Measurements from ENCODE around the gene DDB1. TPM values are rescaled to one million over a fixed set of nuclear protein-coding genes. Genes with fewer than 3 reads are reported as not detected.

Gene DDB1
- 10 to 100 TPM; 51.3 to 78.7 TPM for polyA plus RNA-seq

- 0 to 1% methylated on average over 71 to 81 of the region's 81 CpGs for WGBS, 2 donors
- Histone ChIP-seq H3K4me1 (ENCODE audit: control insufficient read depth in 2 of 2, insufficient read depth in 2 of 2, low read length in 1 of 2) (peaks cover 3 to 9% of the 10 kb centered on the region in 2 donors), H3K4me3 (ENCODE audit: low read depth in 1 of 2, low read length in 2 of 2) (peak within 1 kb of the TSS; percentile 77 to 92), H3K9me3 (ENCODE audit: control insufficient read depth in 2 of 2, insufficient read depth in 1 of 2, low read depth in 1 of 2, low read length in 1 of 2) (no peaks in the 10 kb centered on the region), H3K27ac (ENCODE audit: low read depth in 2 of 2, low read length in 1 of 2) (peak within 1 kb of the TSS; percentile 89 to 95), H3K36me3 (ENCODE audit: control insufficient read depth in 2 of 2, insufficient read depth in 2 of 2, low read length in 1 of 2) (peaks cover 2 to 11% of the 10 kb centered on the region in 2 donors), H3K27me3 (ENCODE audit: control insufficient read depth in 1 of 2, insufficient read depth in 2 of 2, low read length in 2 of 2) (no peaks in the 10 kb centered on the region)
These were observed at the start of gene DDB1, which contains the start of gene TKFC for GRCh38 chr11:61332797-61333549. DDB1 (minus strand) TSS chr11:61333105; CDS start chr11:61332968, 137 bp downstream. TKFC (plus strand) TSS chr11:61333228; CDS start chr11:61334729, 1,501 bp downstream.

DNA sequence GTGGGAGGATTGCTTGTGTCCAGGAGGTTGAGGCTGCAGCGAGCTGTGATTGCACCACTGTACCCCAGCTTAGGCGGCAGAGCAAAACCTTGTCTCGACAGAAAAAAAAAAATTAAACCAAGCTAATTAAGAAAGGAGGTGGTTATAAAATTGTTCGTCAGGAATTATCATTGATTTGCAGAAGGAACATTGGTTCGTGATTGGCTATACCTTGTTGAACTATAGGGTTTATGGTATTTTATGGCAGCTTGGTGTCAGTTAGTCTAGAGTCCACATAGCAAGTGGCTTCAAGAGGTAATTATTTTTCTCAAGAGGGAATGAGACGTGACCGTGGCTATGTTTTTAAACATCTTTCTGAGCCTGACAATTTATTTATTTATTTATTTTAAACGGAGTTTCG is 48.0 kb upstream of the DDB1 start:
- no peak overlapping the region for H3K27ac ChIP-seq (ENCODE audit: low read depth in 2 of 2, low read length in 1 of 2)
- 83 to 93% methylated on average over 9 of the region's 9 CpGs for WGBS, 2 donors

GRCh38 chr11:61378713-61379313 is 45.9 kb upstream of the DDB1 start:
- Histone ChIP-seq H3K4me1 (ENCODE audit: control insufficient read depth in 2 of 2, insufficient read depth in 2 of 2, low read length in 1 of 2) (no peaks in the 10 kb centered on the region), H3K9me3 (ENCODE audit: control insufficient read depth in 2 of 2, insufficient read depth in 1 of 2, low read depth in 1 of 2, low read length in 1 of 2) (no peaks in the 10 kb centered on the region), H3K4me3 (ENCODE audit: low read depth in 1 of 2, low read length in 2 of 2) (no peak overlapping the region), H3K27ac (ENCODE audit: low read depth in 2 of 2, low read length in 1 of 2) (peak overlapping the region; percentile 61 to 65), H3K36me3 (ENCODE audit: control insufficient read depth in 2 of 2, insufficient read depth in 2 of 2, low read length in 1 of 2) (no peaks in the 10 kb centered on the region), H3K27me3 (ENCODE audit: control insufficient read depth in 1 of 2, insufficient read depth in 2 of 2, low read length in 2 of 2) (no peaks in the 10 kb centered on the region)
- 49 to 66% methylated on average over 5 of the region's 5 CpGs for WGBS, 2 donors

More for the DNA sequence above, 48.0 kb upstream of the DDB1 start:
- no peak overlapping the region for H3K4me3 ChIP-seq (ENCODE audit: low read depth in 1 of 2, low read length in 2 of 2)
- H3K27me3 ChIP-seq (ENCODE audit: control insufficient read depth in 1 of 2, insufficient read depth in 2 of 2, low read length in 2 of 2): no peaks in the 10 kb centered on the region
- peaks cover 0 to 8% of the 10 kb centered on the region in 2 donors for H3K4me1 ChIP-seq (ENCODE audit: control insufficient read depth in 2 of 2, insufficient read depth in 2 of 2, low read length in 1 of 2)
- H3K9me3 ChIP-seq (ENCODE audit: control insufficient read depth in 2 of 2, insufficient read depth in 1 of 2, low read depth in 1 of 2, low read length in 1 of 2): no peaks in the 10 kb centered on the region
- no peaks in the 10 kb centered on the region for H3K36me3 ChIP-seq (ENCODE audit: control insufficient read depth in 2 of 2, insufficient read depth in 2 of 2, low read length in 1 of 2)

- Histone ChIP-seq H3K36me3 (ENCODE audit: control insufficient read depth in 2 of 2, insufficient read depth in 2 of 2, low read length in 1 of 2) (no peaks in the 10 kb centered on the region), H3K27ac (ENCODE audit: low read depth in 2 of 2, low read length in 1 of 2) (no peak overlapping the region), H3K4me1 (ENCODE audit: control insufficient read depth in 2 of 2, insufficient read depth in 2 of 2, low read length in 1 of 2) (no peaks in the 10 kb centered on the region), H3K27me3 (ENCODE audit: control insufficient read depth in 1 of 2, insufficient read depth in 2 of 2, low read length in 2 of 2) (no peaks in the 10 kb centered on the region), H3K9me3 (ENCODE audit: control insufficient read depth in 2 of 2, insufficient read depth in 1 of 2, low read depth in 1 of 2, low read length in 1 of 2) (no peaks in the 10 kb centered on the region), H3K4me3 (ENCODE audit: low read depth in 1 of 2, low read length in 2 of 2) (no peak overlapping the region)
- WGBS, 2 donors: 68 to 83% methylated on average over 6 of the region's 6 CpGs
These were observed 44.7 kb upstream of the DDB1 start for GRCh38 chr11:61377461-61378160.

DNA sequence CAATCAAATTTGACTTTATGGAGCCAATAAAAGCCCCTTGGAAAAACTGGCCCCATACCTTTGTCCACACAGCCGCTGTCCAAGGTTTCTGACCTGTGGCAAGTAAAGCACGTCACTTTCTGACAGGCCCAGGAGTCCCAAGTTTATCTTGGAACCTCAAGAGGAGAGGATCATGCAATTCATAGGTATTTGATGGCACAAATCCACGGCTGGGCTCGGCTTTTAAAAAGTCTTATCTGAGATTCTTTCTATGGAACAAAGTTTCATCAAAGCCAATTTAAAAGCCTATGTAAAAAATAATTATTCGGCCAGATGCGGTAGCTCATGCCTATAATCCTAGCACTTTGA is 42.8 kb upstream of the DDB1 start:
- WGBS, 2 donors: 59 to 69% methylated on average over 6 of the region's 6 CpGs
- no peak overlapping the region for H3K27ac ChIP-seq (ENCODE audit: low read depth in 2 of 2, low read length in 1 of 2)
- H3K4me3 ChIP-seq (ENCODE audit: low read depth in 1 of 2, low read length in 2 of 2): no peak overlapping the region
- no peaks in the 10 kb centered on the region for H3K27me3 ChIP-seq (ENCODE audit: control insufficient read depth in 1 of 2, insufficient read depth in 2 of 2, low read length in 2 of 2)
- no peaks in the 10 kb centered on the region for H3K9me3 ChIP-seq (ENCODE audit: control insufficient read depth in 2 of 2, insufficient read depth in 1 of 2, low read depth in 1 of 2, low read length in 1 of 2)
- no peaks in the 10 kb centered on the region for H3K4me1 ChIP-seq (ENCODE audit: control insufficient read depth in 2 of 2, insufficient read depth in 2 of 2, low read length in 1 of 2)
- no peaks in the 10 kb centered on the region for H3K36me3 ChIP-seq (ENCODE audit: control insufficient read depth in 2 of 2, insufficient read depth in 2 of 2, low read length in 1 of 2)

DNA sequence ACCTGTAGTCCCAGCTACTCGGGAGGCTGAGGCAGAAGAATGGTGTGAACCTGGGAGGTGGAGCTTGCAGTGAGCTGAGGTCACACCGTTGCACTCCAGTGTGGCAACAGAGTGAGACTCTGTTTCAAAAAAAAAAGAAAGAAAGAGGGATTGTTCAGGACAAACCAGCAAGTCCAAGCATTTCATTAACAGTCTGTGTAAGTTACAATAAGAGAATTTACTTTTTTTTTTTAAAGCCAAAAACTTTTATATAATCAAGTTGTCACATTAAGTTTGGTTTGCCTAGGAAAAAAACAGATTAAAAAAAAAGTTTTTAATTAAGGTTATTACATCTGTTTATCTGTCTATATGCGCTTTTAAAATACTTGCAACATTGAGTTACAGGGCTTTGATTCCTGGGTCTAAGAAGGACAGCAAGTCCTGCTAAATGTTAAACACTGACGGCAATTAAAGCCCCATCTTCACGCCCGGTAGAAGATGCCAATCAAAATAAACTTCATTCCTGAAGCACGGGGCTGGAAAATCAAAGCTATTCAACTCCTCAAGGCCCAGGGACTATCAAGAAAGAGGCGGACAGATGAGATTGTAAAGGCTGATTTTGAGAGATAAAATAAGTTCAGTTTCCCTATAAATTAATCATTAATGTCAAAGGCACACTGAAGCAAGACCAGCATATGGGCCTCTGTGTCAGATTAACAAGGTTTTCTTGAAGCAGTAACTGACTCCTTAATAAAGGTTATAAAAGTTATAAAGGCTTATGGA is 39.9 kb upstream of the DDB1 start:
- Histone ChIP-seq H3K36me3 (ENCODE audit: control insufficient read depth in 2 of 2, insufficient read depth in 2 of 2, low read length in 1 of 2) (peaks cover 0 to 5% of the 10 kb centered on the region in 2 donors), H3K27me3 (ENCODE audit: control insufficient read depth in 1 of 2, insufficient read depth in 2 of 2, low read length in 2 of 2) (no peaks in the 10 kb centered on the region), H3K9me3 (ENCODE audit: control insufficient read depth in 2 of 2, insufficient read depth in 1 of 2, low read depth in 1 of 2, low read length in 1 of 2) (no peaks in the 10 kb centered on the region), H3K4me1 (ENCODE audit: control insufficient read depth in 2 of 2, insufficient read depth in 2 of 2, low read length in 1 of 2) (peaks cover 2 to 8% of the 10 kb centered on the region in 2 donors), H3K27ac (ENCODE audit: low read depth in 2 of 2, low read length in 1 of 2) (no peak overlapping the region), H3K4me3 (ENCODE audit: low read depth in 1 of 2, low read length in 2 of 2) (no peak overlapping the region)
- 81 to 86% methylated on average over 8 of the region's 8 CpGs for WGBS, 2 donors

DNA sequence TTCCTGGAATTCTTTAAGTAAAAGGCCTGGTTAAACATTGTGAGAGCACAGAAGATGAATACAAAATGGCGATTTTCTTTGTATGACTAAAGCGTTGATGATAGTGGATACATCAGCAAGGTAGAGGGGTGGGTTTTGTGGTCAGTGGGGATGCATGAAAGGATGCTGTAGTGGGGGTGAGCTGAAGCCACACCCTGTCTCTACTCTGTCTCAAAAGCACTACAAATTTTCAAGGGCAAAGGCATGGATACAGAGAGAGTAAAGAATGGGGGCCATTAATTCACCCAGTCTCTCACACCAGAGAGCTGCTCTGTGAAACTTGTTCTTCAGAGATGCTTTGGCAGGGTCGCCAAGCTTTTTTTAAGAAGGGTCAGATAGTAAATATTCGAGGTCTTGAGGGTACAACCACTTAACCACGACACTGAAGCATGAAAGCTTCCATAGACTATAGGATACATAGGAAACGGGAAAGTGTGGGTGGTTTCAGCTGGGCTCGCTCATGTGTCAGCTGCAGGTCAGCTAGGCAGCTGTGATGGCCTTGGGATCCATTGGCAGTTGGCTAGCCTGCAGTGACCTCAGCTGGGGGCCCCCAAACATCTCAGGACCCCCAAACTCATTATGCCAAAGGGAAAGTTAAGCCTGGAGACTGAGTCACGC is 37.6 kb upstream of the DDB1 start:
- WGBS, 2 donors: 83 to 87% methylated on average over 8 of the region's 8 CpGs
- H3K36me3 ChIP-seq (ENCODE audit: control insufficient read depth in 2 of 2, insufficient read depth in 2 of 2, low read length in 1 of 2): peaks cover 5 to 6% of the 10 kb centered on the region in 2 donors
- peaks cover 2 to 10% of the 10 kb centered on the region in 2 donors for H3K4me1 ChIP-seq (ENCODE audit: control insufficient read depth in 2 of 2, insufficient read depth in 2 of 2, low read length in 1 of 2)
- H3K27ac ChIP-seq (ENCODE audit: low read depth in 2 of 2, low read length in 1 of 2): peak overlapping the region; percentile 59 to 62
- no peaks in the 10 kb centered on the region for H3K9me3 ChIP-seq (ENCODE audit: control insufficient read depth in 2 of 2, insufficient read depth in 1 of 2, low read depth in 1 of 2, low read length in 1 of 2)
- no peaks in the 10 kb centered on the region for H3K27me3 ChIP-seq (ENCODE audit: control insufficient read depth in 1 of 2, insufficient read depth in 2 of 2, low read length in 2 of 2)
- no peak overlapping the region for H3K4me3 ChIP-seq (ENCODE audit: low read depth in 1 of 2, low read length in 2 of 2)

GRCh38 chr11:61369372-61370348 is 36.8 kb upstream of the DDB1 start:
- no peaks in the 10 kb centered on the region for H3K9me3 ChIP-seq (ENCODE audit: control insufficient read depth in 2 of 2, insufficient read depth in 1 of 2, low read depth in 1 of 2, low read length in 1 of 2)
- H3K27me3 ChIP-seq (ENCODE audit: control insufficient read depth in 1 of 2, insufficient read depth in 2 of 2, low read length in 2 of 2): no peaks in the 10 kb centered on the region
- H3K36me3 ChIP-seq (ENCODE audit: control insufficient read depth in 2 of 2, insufficient read depth in 2 of 2, low read length in 1 of 2): peaks cover 5 to 7% of the 10 kb centered on the region in 2 donors
- WGBS, 2 donors: 48 to 59% methylated on average over 9 of the region's 9 CpGs
- peaks cover 2 to 10% of the 10 kb centered on the region in 2 donors for H3K4me1 ChIP-seq (ENCODE audit: control insufficient read depth in 2 of 2, insufficient read depth in 2 of 2, low read length in 1 of 2)
- no peak overlapping the region for H3K4me3 ChIP-seq (ENCODE audit: low read depth in 1 of 2, low read length in 2 of 2)
- peak overlapping the region; percentile 62 to 73 for H3K27ac ChIP-seq (ENCODE audit: low read depth in 2 of 2, low read length in 1 of 2)
